Measurements from ENCODE around the gene OPHN1.

The OPHN1 gene

DNA sequence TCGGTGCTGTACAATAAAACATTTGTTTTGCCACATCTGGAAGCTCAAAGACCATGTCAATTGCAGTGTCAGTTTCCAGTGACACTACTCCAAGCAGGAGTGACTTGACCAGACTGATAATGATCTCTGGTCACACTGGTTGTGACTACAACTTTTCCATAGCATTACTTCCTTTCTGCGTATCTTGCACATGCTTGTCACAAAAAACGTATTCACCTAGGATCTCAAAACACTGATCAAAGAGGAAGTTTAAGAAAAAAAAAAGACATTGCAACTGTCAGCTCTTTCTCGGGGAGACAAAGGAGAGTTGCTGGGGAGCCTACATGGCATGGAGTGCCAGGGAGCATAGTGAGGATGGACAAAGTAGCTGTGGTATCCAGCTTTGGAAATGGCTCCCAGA lies 60.6 kb downstream of the OPHN1 start:
- Mint-ChIP-seq H3K27me3 (ENCODE audit: low read depth) (no peaks in the 10 kb centered on the region), H3K9me3 (peaks cover 10% of the 10 kb centered on the region), H3K4me3 (no peak overlapping the region), H3K4me1 (no peaks in the 10 kb centered on the region), H3K36me3 (ENCODE audit: low read depth) (peaks cover 4% of the 10 kb centered on the region), H3K27ac (no peak overlapping the region)
- TF ChIP-seq, protein P1, sequence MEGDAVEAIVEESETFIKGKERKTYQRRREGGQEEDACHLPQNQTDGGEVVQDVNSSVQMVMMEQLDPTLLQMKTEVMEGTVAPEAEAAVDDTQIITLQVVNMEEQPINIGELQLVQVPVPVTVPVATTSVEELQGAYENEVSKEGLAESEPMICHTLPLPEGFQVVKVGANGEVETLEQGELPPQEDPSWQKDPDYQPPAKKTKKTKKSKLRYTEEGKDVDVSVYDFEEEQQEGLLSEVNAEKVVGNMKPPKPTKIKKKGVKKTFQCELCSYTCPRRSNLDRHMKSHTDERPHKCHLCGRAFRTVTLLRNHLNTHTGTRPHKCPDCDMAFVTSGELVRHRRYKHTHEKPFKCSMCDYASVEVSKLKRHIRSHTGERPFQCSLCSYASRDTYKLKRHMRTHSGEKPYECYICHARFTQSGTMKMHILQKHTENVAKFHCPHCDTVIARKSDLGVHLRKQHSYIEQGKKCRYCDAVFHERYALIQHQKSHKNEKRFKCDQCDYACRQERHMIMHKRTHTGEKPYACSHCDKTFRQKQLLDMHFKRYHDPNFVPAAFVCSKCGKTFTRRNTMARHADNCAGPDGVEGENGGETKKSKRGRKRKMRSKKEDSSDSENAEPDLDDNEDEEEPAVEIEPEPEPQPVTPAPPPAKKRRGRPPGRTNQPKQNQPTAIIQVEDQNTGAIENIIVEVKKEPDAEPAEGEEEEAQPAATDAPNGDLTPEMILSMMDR (IDR thresholded peaks at IDR 0.05; ENCODE audit: unreplicated experiment in 3 of 3), result no peak

- TF ChIP-seq, protein P1 (IDR thresholded peaks at IDR 0.05; ENCODE audit: unreplicated experiment in 3 of 3), result no peak
- Mint-ChIP-seq H3K4me1 (peaks cover 10% of the 10 kb centered on the region), H3K4me3 (no peak overlapping the region), H3K27me3 (ENCODE audit: low read depth) (no peaks in the 10 kb centered on the region), H3K36me3 (ENCODE audit: low read depth) (peaks cover 4% of the 10 kb centered on the region), H3K9me3 (peaks cover 8% of the 10 kb centered on the region), H3K27ac (no peak overlapping the region)
Measured at GRCh38 chrX:68369559-68369958, 63.7 kb downstream of the OPHN1 start.

GRCh38 chrX:68365341-68365740 lies 68.0 kb downstream of the OPHN1 start:
- TF ChIP-seq, protein P1 (IDR thresholded peaks at IDR 0.05; ENCODE audit: unreplicated experiment in 3 of 3), result no peak
- Mint-ChIP-seq H3K4me3 (no peak overlapping the region), H3K36me3 (ENCODE audit: low read depth) (peaks cover 4% of the 10 kb centered on the region), H3K9me3 (peaks cover 8% of the 10 kb centered on the region), H3K27me3 (ENCODE audit: low read depth) (no peaks in the 10 kb centered on the region), H3K27ac (peak overlapping the region; percentile 66 to 85 (median 79)), H3K4me1 (peaks cover 10% of the 10 kb centered on the region)

DNA sequence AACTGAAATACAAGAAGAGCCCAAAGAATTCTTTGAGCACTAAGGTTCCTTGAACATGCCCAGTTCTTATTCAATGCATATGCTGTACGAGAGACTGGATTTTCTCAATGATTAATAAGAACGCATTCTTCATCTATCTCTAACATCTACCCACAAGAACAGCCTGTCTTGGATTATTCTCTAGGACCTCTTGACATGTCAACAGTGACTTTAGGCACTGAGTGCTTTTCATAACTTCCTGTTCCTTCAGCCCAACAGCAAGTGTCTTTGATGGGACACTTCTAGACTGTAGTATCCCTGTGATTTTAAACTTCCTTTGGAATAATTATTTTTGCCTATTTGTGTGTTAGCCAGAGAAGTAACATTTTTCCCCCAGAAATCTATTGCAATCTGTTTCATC lies 69.3 kb downstream of the OPHN1 start:
- no peak overlapping the region for H3K27ac Mint-ChIP-seq
- no peaks in the 10 kb centered on the region for H3K36me3 Mint-ChIP-seq (ENCODE audit: low read depth)
- TF ChIP-seq, protein P1 (IDR thresholded peaks at IDR 0.05; ENCODE audit: unreplicated experiment in 3 of 3), result no peak

GRCh38 chrX:68358679-68359078 lies 74.6 kb downstream of the OPHN1 start:
- Mint-ChIP-seq H3K27me3 (ENCODE audit: low read depth) (no peaks in the 10 kb centered on the region), H3K27ac (no peak overlapping the region), H3K4me3 (no peak overlapping the region), H3K9me3 (no peaks in the 10 kb centered on the region), H3K4me1 (peaks cover 9% of the 10 kb centered on the region), H3K36me3 (ENCODE audit: low read depth) (no peaks in the 10 kb centered on the region)
- TF ChIP-seq, protein P1 (IDR thresholded peaks at IDR 0.05; ENCODE audit: unreplicated experiment in 3 of 3), result no peak

More for the DNA sequence above, 69.3 kb downstream of the OPHN1 start:
- Mint-ChIP-seq H3K4me3 (no peak overlapping the region), H3K9me3 (no peaks in the 10 kb centered on the region), H3K4me1 (peaks cover 10% of the 10 kb centered on the region), H3K27me3 (ENCODE audit: low read depth) (no peaks in the 10 kb centered on the region)

DNA sequence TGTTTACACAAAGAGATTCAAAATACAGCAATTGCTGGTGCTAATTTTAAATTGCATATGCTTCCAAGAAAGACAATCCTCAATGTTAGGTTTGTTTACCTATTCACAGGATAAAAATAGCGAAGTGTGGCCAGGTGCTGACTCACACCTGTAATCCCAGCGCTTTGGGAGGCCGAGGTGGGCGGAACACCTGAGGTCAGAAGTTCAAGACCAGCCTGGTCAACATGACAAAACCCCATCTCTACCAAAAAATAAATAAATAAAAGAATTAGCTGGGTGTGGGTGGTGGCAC lies 77.7 kb downstream of the OPHN1 start:
- Mint-ChIP-seq H3K27me3 (ENCODE audit: low read depth) (no peaks in the 10 kb centered on the region), H3K27ac (peak overlapping the region; percentile 4 to 28 (median 15)), H3K4me3 (no peak overlapping the region), H3K36me3 (ENCODE audit: low read depth) (peaks cover 8% of the 10 kb centered on the region), H3K9me3 (peaks cover 12% of the 10 kb centered on the region), H3K4me1 (peaks cover 13% of the 10 kb centered on the region)
- TF ChIP-seq, protein P1 (IDR thresholded peaks at IDR 0.05; ENCODE audit: unreplicated experiment in 3 of 3), result no peak
